LNCAP (cell line): ENCODE results near the gene SMIM7.

Source experiments
- TF ChIP-seq, protein P1 (sequence below): fragments of 450-650 bp; IDR thresholded peaks from 2 replicates; pipeline ENCODE4 v1.5.1; 2017; ENCODE audit warnings: mild to moderate bottlenecking

The SMIM7 gene

DNA sequence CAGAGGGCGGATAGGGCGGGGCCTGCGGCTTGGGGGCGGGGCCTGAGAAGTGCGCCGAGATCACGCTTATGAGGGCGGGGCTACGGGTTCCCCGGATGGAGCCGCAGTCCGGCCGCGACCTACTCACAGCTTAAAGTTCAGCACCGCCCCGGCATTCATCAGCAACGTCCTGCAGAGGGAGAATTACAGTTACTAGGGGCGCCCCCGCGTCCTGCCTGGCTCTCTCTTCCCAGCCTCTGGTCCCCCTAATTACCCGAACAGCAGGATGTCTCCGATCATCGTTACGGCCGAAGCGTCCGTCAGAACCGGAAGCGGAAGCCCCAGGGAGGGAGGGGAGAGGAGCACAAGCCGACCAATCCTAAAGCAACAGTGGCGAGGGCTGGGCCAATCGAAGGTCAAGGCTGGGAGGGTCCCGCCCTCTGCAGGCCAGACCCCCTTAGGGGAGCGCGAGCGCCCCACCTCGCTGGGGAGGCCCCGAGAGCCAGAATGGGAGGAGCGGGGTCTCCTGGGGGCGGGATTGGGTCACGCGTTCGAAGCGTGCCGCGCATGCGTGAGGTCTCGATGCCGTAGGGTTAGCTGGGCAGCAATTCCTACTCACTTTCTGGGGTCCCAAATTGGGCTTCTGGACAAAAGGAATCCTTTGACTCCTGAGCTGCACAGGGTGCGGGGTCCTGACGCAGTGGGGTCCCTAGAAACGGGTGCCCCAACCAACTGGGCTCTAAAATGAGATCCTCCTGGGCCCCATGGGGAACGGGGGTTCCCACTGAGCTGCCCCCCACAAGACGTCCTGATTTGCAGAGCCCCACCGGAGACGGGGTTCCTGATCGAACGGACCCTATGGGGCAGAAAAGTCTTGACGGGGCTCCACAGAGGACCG lies at the start of gene SMIM7:
Gene SMIM7 (minus strand): TSS at position 313 of the 877 bp plus-strand sequence. CDS start 34 bp downstream, at position 279.
- TF ChIP-seq, protein P1, sequence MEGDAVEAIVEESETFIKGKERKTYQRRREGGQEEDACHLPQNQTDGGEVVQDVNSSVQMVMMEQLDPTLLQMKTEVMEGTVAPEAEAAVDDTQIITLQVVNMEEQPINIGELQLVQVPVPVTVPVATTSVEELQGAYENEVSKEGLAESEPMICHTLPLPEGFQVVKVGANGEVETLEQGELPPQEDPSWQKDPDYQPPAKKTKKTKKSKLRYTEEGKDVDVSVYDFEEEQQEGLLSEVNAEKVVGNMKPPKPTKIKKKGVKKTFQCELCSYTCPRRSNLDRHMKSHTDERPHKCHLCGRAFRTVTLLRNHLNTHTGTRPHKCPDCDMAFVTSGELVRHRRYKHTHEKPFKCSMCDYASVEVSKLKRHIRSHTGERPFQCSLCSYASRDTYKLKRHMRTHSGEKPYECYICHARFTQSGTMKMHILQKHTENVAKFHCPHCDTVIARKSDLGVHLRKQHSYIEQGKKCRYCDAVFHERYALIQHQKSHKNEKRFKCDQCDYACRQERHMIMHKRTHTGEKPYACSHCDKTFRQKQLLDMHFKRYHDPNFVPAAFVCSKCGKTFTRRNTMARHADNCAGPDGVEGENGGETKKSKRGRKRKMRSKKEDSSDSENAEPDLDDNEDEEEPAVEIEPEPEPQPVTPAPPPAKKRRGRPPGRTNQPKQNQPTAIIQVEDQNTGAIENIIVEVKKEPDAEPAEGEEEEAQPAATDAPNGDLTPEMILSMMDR = no peak

DNA sequence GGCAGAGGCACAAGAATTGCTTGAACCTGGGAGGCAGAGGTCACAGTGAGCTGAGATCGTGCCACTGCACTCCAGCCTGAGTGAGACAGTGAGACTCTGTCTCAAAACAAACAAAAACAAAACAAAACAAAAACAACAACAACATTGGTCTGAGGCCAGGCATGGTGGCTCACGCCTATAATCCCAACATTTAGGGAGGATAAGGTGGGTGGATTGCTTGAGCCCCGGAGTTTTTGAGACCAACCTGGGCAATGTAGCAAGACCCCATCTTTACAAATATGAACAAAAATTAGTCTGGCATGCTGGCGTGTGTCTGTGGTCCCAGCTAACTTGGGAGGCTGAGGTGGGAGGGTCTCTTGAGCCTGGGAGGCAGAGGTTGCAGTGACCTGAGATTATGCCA lies 43.7 kb upstream of the SMIM7 start:
- TF ChIP-seq, protein P1 = no peak

DNA sequence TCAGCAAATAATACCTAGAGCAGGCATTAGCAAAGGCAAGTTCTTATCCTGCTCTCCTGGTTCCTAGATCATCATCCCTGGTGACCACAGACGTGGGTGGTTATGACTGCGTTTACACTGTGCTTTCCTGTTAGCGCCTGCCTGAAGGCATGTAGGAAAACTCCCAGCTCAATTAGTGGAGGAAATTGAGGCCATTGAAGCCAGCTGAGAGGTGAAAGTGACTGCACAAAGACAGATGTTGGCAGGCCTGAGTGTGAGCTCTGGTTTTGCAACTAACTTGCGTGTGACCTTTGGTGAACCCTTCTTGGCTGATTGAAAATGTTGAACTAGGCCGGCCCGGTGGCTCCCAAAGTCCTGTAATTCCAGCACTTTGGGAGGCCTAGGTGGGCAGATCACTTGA lies 42.2 kb upstream of the SMIM7 start:
- TF ChIP-seq, protein P1 = no peak

DNA sequence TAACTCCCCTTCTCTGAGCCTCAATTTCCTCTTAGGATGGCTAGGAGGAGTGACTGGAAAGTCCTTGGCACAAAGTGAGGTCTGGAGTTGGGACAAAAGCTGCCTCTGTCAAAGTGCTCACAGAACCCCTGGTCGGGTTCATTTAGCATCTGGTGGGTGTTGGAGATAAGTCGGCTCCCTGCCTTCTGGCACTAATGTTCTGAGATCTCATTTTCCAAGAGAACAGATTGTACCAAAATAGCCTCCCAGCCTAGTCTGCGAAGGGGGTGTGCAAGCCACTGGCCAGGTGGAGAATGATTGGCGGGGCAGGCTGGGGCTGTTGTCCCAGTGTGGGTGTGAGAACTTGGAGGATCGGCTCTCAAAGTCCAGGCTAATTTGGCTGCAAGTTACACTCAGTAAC lies 39.0 kb upstream of the SMIM7 start:
- TF ChIP-seq, protein P1 = no peak

DNA sequence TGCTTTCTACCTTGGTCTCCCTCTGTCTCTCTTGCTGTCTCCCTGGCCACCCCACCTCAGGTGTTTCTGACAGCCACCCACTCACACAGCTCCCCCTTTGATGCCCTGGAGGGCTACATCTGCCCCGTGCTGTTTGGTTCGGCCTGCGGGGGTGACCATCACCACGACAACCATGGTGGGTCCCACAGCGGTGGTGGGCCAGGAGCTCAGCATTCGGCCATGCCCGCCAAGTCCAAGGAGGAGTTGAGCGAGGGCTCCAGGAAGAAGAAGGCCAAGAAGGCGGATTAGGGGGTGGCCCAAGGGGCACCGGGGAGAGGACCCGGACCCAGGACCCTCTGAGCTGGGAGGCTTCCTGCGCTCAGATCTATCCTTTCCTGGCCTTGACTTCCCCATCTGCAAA lies 28.1 kb upstream of the SMIM7 start:
- TF ChIP-seq, protein P1 = no peak

DNA sequence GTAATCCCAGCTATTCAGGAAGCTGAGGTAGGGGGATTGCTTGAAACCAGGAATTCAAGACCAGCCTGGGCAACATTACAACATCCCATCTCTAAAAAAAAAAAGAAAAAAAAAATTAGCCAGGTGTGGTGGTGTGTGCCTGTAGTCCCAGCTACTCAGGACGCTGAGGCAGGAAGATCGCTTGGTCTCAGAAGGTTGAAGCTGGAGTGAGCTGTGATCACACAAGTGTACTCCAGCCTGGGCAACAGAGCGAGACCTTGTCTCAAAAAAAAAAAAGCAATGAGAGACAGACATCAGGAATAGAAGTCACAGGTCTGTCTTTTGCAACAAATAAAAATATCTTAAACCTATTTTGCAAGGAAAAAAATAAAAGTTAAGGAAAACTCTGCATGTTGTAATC lies 24.3 kb upstream of the SMIM7 start:
- TF ChIP-seq, protein P1 = no peak

DNA sequence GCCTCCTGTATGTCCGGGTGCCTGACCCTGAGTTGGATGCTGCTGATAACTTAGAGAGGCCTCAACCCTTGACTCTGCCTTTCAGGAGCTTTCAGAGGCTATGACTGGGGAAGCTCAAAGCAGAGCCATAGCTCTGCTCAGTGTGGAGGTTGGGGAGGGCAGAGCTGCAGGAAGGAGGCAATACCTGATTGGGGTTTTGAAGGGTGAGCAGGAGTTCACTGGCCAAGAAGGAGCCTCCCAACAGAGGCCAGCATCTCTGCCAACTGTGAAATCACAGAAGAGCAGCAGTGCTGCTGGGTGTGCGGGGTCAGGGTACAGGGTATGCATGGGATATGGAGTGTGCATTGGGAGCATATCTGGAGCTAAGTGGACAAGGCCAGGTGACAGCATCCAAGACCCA lies 22.6 kb upstream of the SMIM7 start:
- TF ChIP-seq, protein P1 = no peak

DNA sequence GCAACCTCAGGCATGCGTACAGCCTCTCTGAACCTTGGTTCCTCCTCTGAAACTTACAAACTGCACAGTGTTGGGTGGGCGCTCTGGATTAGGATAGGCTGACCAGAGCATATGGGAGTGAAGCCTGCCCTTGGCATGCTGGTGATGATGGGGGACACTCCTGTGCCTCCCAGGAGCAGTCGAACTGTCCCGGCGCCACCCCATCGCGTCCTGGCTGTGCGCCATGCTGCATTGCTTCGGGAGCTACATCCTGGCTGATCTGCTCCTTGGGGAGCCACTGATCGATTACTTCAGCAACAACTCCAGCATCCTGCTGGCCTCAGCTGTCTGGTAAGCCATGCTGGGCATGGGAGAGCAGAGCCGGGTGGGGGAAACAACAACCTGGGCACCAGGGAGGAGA lies 19.9 kb upstream of the SMIM7 start:
- TF ChIP-seq, protein P1 = no peak
